HG02763 (cell line): ENCODE results near the gene PCDHB3.
"Not testable (repeated sequence)": the region's sequence is repeated elsewhere in the genome, so short reads cannot be mapped to it uniquely, and the experiment has no call there.

Experiments used
- ATAC-seq: cut with Tn5 transposase; IDR thresholded peaks from one replicate; pipeline ENCODE4 v1.9.1; 2021; ENCODE audit warnings: mild to moderate bottlenecking, moderate library complexity; ENCODE audit not compliant: unreplicated experiment

Gene PCDHB3

DNA sequence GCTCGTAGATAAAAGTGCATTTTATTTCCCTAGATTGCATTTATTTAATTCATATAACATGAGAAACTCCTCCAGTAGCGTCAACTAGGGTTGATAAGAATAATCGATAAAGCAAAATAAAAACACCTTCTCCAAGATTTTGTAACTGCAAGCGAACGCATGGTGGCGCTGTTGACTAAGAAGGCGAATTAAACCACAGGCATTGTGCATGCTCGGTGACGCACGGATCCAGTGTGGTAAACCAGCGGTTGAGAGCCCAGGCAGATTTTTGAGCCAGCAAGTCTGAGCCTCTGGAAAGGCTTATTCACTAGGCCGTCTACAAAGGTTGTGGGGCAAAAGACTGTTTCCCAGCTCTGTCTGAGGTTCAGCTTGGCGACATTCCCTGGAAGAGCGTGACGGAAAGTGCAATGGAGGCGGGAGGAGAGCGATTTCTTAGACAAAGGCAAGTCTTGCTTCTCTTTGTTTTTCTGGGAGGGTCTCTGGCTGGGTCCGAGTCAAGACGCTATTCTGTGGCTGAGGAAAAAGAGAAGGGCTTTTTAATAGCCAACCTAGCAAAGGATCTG, at the start of gene PCDHB3:
TSS of gene PCDHB3 (plus strand) at position 231 of the 563 bp plus-strand sequence. CDS start at position 408, 177 bp downstream.
- no peak for ATAC-seq

DNA sequence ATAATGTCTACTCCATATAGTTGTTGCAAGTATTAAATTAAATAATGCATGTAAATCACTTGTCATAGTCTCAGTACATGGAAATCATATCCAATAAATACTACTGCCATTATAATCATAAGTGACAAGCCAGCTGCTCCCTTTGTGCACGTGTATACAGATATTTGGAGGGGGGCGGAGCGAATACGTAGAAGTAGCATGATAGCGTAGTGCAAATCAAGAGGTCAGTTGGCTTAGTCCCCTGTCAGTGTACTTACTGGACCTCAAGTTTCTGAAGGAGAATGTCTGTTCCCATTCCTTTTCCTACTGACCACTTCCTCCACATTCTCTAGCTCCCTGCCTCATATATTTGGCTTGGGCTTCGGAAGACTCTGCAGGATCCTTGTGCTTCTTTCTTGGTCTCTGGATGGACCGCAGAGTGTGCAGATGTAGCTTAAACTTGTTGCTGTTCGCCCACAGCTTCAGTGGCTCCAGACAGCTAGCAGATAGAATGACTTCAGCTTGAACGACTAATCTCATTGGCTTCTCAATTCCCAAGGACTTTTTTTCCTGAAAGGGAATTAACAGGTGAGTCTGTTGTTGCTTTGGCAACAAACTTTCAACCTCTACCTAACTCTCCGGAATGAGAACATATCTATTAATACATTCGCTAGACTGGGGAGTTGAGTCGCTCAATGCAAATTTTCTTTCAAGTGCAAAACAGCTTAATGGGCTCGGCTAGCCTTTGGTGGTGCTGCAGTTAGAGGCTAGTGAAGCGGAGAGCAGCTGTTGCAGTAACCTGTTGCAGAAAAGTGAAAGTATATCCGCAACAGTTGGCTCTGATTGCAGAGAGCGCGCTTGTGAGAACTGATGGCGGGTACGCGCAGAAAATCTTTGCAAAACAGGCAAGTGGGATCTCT, 49.4 kb upstream of the PCDHB3 start, which contains the start of gene PCDHB1:
TSS of gene PCDHB1 (plus strand) at position 753 of the 899 bp plus-strand sequence. CDS start at position 850, 97 bp downstream.
- ATAC-seq, result no peak

GRCh38 chr5:141051521-141051866, 48.8 kb upstream of the PCDHB3 start:
- no peak for ATAC-seq

- no peak for ATAC-seq
Observed at GRCh38 chr5:141077826-141078225, 22.4 kb upstream of the PCDHB3 start.

- ATAC-seq, result no peak
Observed at GRCh38 chr5:141082228-141082627, 18.0 kb upstream of the PCDHB3 start.

DNA sequence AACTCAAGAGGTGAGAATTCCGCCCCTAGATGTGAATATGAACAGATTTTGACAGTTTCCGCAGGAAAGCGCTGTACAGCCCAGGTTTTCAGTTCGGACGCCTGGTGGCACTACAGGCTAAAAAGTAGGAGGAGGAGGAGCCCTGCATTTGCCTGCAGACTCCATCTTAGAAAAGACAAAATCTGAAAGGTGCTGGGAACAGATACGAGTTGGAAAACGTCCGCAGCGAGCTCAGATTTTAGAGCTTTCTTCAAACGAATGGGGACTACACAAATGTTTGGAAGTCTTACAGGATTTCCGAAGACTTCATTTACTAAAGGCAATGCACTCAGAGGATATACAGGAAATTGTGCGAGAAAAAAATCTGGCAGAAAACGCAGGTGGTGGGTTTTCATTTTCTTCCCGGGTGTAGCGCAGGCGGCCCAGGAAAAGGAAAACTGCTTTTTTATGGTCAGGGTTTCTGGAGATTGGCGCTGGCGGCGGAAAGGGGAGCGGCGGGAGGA, 15.7 kb upstream of the PCDHB3 start:
- peak; percentile 72 for ATAC-seq

DNA sequence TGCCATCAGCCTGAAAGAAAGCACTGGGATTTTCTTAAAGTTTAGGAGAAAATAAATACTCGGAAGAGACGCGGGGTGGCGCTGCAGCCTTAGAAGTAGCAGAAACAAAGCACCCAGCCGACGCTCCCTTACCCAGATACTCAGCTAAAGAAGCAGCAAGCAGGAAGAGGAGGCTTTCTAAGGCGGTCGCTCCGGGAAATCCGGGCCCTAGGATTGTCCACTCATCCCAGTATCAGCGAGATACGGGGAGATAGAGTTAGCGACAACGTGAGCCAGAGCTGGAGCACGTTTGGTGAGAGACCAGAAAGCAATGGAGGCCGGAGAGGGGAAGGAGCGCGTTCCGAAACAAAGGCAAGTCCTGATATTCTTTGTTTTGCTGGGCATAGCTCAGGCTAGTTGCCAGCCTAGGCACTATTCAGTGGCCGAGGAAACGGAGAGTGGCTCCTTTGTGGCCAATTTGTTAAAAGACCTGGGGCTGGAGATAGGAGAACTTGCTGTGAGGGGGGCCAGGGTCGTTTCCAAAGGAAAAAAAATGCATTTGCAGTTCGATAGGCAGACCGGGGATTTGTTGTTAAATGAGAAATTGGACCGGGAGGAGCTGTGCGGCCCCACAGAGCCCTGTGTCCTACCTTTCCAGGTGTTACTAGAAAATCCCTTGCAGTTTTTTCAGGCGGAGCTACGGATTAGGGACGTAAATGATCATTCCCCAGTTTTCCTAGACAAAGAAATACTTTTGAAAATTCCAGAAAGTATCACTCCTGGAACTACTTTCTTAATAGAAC, 5.6 kb upstream of the PCDHB3 start, which contains the start of gene PCDHB2:
TSS of gene PCDHB2 (plus strand) at position 135 of the 782 bp plus-strand sequence. CDS start at position 311, 176 bp downstream.
- no peak for ATAC-seq

- ATAC-seq, result no peak
Observed at GRCh38 chr5:141095263-141095641, 5.0 kb upstream of the PCDHB3 start.

GRCh38 chr5:141096181-141096580, 4.1 kb upstream of the PCDHB3 start:
- not testable (repeated sequence) for ATAC-seq

DNA sequence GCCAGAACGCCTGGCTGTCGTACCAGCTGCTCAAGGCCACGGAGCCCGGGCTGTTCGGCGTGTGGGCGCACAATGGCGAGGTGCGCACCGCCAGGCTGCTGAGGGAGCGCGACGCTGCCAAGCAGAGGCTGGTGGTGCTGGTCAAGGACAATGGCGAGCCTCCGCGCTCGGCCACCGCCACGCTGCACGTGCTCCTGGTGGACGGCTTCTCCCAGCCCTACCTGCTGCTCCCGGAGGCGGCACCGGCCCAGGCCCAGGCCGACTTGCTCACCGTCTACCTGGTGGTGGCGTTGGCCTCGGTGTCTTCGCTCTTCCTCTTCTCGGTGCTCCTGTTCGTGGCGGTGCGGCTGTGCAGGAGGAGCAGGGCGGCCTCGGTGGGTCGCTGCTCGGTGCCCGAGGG, 3.7 kb upstream of the PCDHB3 start:
- not testable (repeated sequence) for ATAC-seq

- ATAC-seq, result no peak
Observed at GRCh38 chr5:141101059-141101458, 786 bp downstream of the PCDHB3 start.

DNA sequence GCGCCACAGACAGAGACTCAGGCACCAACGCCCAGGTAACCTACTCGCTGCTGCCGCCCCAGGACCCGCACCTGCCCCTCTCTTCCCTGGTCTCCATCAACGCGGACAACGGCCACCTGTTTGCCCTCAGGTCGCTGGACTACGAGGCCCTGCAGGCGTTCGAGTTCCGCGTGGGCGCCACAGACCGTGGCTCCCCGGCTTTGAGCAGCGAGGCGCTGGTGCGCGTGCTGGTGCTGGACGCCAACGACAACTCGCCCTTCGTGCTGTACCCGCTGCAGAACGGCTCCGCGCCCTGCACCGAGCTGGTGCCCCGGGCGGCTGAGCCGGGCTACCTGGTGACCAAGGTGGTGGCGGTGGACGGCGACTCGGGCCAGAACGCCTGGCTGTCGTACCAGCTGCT, 1.8 kb downstream of the PCDHB3 start:
- not testable (repeated sequence) for ATAC-seq

GRCh38 chr5:141102471-141102870, 2.2 kb downstream of the PCDHB3 start:
- ATAC-seq, result not testable (repeated sequence)

- ATAC-seq, result no peak
Observed at GRCh38 chr5:141105350-141105749, 5.1 kb downstream of the PCDHB3 start.

- no peak for ATAC-seq
Observed at GRCh38 chr5:141119250-141119649, 19.0 kb downstream of the PCDHB3 start.

DNA sequence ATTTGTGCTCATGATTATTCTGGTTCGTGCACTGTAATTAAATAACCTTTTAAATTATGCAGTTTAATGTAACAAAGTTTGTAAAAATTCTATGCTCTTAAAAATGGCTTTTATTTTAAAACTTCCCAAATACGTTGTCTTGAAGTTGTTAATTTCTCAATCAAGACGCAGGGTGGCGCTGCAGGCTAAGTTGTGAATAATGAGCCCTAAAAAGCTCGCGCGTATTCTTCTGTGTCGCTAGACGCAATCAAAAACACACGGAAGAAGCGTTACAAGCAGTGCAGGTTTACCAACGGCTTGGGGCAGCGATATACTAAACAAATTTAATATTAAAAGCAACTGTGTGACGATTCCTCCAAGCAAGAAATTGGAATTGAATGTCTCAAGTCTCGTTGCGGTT, 21.3 kb downstream of the PCDHB3 start, which contains the start of gene PCDHB4:
TSS of gene PCDHB4 (plus strand) at position 256 of the 400 bp plus-strand sequence. CDS start 181 bp downstream, outside the sequence.
- no peak for ATAC-seq

DNA sequence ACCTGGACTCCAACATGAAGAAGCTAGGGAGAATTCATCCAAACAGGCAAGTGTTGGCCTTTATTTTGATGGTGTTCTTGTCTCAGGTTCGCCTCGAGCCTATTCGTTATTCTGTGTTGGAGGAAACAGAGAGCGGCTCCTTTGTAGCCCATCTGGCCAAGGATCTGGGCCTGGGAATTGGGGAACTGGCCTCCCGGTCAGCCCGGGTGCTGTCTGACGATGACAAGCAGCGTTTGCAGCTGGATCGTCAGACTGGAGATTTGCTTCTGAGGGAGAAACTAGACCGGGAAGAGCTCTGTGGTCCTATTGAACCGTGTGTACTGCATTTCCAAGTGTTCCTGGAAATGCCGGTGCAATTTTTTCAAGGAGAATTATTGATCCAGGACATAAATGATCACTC, 21.7 kb downstream of the PCDHB3 start:
- ATAC-seq, result no peak

GRCh38 chr5:141123396-141124135, 23.3 kb downstream of the PCDHB3 start:
- ATAC-seq, result not testable (repeated sequence)

- ATAC-seq, result no peak
Observed at GRCh38 chr5:141127305-141127704, 27.0 kb downstream of the PCDHB3 start.

DNA sequence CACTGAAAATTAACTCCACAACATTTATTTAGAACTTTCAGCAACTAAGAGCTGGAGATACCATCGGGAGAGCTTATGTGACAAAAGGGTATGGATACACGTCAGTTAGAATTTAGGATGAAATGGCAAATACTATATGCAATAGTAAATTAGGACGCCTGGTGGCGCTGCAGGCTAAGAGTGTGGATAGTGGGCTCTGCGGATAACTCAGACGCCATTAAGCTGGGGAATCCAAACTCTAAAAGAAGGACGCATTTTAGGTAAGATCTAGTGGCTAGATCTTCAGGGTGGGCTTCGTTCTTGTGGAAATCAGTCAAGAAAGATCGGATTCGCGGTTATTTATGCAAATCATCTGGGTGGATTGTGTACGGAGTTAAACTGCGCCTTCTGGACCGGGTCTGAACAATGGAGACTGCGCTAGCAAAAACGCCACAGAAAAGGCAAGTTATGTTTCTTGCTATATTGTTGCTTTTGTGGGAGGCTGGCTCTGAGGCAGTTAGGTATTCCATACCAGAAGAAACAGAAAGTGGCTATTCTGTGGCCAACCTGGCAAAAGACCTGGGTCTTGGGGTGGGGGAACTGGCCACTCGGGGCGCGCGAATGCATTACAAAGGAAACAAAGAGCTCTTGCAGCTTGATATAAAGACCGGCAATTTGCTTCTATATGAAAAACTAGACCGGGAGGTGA, 34.9 kb downstream of the PCDHB3 start, which contains the start of gene PCDHB5:
TSS of gene PCDHB5 (plus strand) at position 177 of the 688 bp plus-strand sequence. CDS start at position 406, 229 bp downstream.
- no peak for ATAC-seq
